ENCODE data around the gene CGRRF1.

Gene CGRRF1

GRCh38 chr14:54502602-54503001 is 7.1 kb upstream of the CGRRF1 start:
- no peak for TF ChIP-seq CTCF (IDR thresholded peaks at IDR 0.05; ENCODE audit: insufficient read depth, low read length, missing control alignments)
- H3K4me3 ChIP-seq (ENCODE audit: low read depth, low read length), result no peak overlapping the region
- ChIA-PET POLR2A (interaction anchor here (1.3 kb wide), 1 partner anchor 14 kb away, joined by 3 read pairs; the partner anchor contains the start of gene GMFB), CTCF (interaction anchor here (1.0 to 10.3 kb wide), 11 partner anchors 13 to 400 kb away, joined by 3 to 113 read pairs (median 4); partner anchors contain the start of genes GCH1 and GMFB)
- DNase-seq (ENCODE audit: low read depth, low spot score), result no peak

- ChIA-PET POLR2A (no interaction called here), CTCF (interaction anchor here (0.7 to 10.3 kb wide), 16 partner anchors 9 to 390 kb away, joined by 3 to 113 read pairs (median 3); partner anchors contain the start of gene GMFB)
- H3K4me3 ChIP-seq (ENCODE audit: low read depth, low read length), result no peak overlapping the region
- DNase-seq (ENCODE audit: low read depth, low spot score), result no peak
- TF ChIP-seq CTCF (IDR thresholded peaks at IDR 0.05; ENCODE audit: insufficient read depth, low read length, missing control alignments), result peak; percentile 43
These were observed 6.2 kb upstream of the CGRRF1 start for GRCh38 chr14:54503486-54503885.

GRCh38 chr14:54512393-54512792 is 2.7 kb downstream of the CGRRF1 start:
- no peak overlapping the region for H3K4me3 ChIP-seq (ENCODE audit: low read depth, low read length)
- no peak for DNase-seq (ENCODE audit: low read depth, low spot score)
- TF ChIP-seq CTCF (IDR thresholded peaks at IDR 0.05; ENCODE audit: insufficient read depth, low read length, missing control alignments), result no peak
- CTCF ChIA-PET, result interaction anchor here (1.3 to 1.7 kb wide), 5 partner anchors 9 to 293 kb away, joined by 3 to 7 read pairs (median 4); no protein-coding TSS in a partner anchor
- POLR2A ChIA-PET, result no interaction called here

GRCh38 chr14:54515670-54516069 is 6.0 kb downstream of the CGRRF1 start:
- CTCF ChIA-PET, result interaction anchor here (1.2 to 1.6 kb wide), 2 partner anchors 12 to 258 kb away, joined by 3 to 8 read pairs; no protein-coding TSS in a partner anchor
- H3K4me3 ChIP-seq (ENCODE audit: low read depth, low read length), result no peak overlapping the region
- DNase-seq (ENCODE audit: low read depth, low spot score), result no peak
- POLR2A ChIA-PET, result no interaction called here
- TF ChIP-seq CTCF (IDR thresholded peaks at IDR 0.05; ENCODE audit: insufficient read depth, low read length, missing control alignments), result no peak

GRCh38 chr14:54516709-54517108 is 7.0 kb downstream of the CGRRF1 start:
- H3K4me3 ChIP-seq (ENCODE audit: low read depth, low read length), result no peak overlapping the region
- POLR2A ChIA-PET, result no interaction called here
- TF ChIP-seq CTCF (IDR thresholded peaks at IDR 0.05; ENCODE audit: insufficient read depth, low read length, missing control alignments), result no peak
- CTCF ChIA-PET, result interaction anchor here (1.1 to 1.6 kb wide), 3 partner anchors 9 to 256 kb away, joined by 3 to 6 read pairs (median 3); no protein-coding TSS in a partner anchor
- no peak for DNase-seq (ENCODE audit: low read depth, low spot score)

GRCh38 chr14:54524410-54524809 is 14.7 kb downstream of the CGRRF1 start:
- no peak for TF ChIP-seq CTCF (IDR thresholded peaks at IDR 0.05; ENCODE audit: insufficient read depth, low read length, missing control alignments)
- POLR2A ChIA-PET, result no interaction called here
- no peak for DNase-seq (ENCODE audit: low read depth, low spot score)
- CTCF ChIA-PET, result interaction anchor here (0.9 to 2.1 kb wide), 4 partner anchors 8 to 282 kb away, joined by 4 to 7 read pairs (median 6); partner anchors contain the start of gene CGRRF1
- no peak overlapping the region for H3K4me3 ChIP-seq (ENCODE audit: low read depth, low read length)
